ENCODE results near the gene NFATC2. TPM values are rescaled to one million over a fixed set of nuclear protein-coding genes. Genes with fewer than 3 reads are reported as not detected.

NFATC2 gene
- total and polyA plus RNA-seq, 2 of the 8 experiments (the other 6 are each of a cell fraction or from before 2014, with no cell fraction given), result 0.27 to 0.91 TPM

DNA sequence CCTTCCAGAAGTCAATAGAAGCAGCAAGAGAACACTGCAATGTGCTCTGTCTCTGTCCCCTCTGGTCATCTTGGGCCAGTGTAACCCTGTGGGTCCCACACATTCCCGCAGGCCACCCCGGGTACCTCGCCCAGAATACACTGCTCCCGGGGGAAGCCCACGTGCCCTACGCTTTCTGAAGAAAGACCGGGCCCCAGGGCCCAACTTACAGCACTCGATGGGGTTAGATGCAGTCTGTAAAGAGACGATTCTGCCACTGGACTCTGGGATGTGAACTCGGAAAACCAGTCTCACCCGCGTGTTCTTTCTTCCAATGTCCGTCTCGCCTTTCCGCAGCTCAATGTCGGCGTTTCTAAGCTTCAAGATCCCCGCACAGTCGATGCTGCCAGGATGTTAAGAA is 68.7 kb downstream of the NFATC2 start (continued):
- TF ChIP-seq, protein P1, sequence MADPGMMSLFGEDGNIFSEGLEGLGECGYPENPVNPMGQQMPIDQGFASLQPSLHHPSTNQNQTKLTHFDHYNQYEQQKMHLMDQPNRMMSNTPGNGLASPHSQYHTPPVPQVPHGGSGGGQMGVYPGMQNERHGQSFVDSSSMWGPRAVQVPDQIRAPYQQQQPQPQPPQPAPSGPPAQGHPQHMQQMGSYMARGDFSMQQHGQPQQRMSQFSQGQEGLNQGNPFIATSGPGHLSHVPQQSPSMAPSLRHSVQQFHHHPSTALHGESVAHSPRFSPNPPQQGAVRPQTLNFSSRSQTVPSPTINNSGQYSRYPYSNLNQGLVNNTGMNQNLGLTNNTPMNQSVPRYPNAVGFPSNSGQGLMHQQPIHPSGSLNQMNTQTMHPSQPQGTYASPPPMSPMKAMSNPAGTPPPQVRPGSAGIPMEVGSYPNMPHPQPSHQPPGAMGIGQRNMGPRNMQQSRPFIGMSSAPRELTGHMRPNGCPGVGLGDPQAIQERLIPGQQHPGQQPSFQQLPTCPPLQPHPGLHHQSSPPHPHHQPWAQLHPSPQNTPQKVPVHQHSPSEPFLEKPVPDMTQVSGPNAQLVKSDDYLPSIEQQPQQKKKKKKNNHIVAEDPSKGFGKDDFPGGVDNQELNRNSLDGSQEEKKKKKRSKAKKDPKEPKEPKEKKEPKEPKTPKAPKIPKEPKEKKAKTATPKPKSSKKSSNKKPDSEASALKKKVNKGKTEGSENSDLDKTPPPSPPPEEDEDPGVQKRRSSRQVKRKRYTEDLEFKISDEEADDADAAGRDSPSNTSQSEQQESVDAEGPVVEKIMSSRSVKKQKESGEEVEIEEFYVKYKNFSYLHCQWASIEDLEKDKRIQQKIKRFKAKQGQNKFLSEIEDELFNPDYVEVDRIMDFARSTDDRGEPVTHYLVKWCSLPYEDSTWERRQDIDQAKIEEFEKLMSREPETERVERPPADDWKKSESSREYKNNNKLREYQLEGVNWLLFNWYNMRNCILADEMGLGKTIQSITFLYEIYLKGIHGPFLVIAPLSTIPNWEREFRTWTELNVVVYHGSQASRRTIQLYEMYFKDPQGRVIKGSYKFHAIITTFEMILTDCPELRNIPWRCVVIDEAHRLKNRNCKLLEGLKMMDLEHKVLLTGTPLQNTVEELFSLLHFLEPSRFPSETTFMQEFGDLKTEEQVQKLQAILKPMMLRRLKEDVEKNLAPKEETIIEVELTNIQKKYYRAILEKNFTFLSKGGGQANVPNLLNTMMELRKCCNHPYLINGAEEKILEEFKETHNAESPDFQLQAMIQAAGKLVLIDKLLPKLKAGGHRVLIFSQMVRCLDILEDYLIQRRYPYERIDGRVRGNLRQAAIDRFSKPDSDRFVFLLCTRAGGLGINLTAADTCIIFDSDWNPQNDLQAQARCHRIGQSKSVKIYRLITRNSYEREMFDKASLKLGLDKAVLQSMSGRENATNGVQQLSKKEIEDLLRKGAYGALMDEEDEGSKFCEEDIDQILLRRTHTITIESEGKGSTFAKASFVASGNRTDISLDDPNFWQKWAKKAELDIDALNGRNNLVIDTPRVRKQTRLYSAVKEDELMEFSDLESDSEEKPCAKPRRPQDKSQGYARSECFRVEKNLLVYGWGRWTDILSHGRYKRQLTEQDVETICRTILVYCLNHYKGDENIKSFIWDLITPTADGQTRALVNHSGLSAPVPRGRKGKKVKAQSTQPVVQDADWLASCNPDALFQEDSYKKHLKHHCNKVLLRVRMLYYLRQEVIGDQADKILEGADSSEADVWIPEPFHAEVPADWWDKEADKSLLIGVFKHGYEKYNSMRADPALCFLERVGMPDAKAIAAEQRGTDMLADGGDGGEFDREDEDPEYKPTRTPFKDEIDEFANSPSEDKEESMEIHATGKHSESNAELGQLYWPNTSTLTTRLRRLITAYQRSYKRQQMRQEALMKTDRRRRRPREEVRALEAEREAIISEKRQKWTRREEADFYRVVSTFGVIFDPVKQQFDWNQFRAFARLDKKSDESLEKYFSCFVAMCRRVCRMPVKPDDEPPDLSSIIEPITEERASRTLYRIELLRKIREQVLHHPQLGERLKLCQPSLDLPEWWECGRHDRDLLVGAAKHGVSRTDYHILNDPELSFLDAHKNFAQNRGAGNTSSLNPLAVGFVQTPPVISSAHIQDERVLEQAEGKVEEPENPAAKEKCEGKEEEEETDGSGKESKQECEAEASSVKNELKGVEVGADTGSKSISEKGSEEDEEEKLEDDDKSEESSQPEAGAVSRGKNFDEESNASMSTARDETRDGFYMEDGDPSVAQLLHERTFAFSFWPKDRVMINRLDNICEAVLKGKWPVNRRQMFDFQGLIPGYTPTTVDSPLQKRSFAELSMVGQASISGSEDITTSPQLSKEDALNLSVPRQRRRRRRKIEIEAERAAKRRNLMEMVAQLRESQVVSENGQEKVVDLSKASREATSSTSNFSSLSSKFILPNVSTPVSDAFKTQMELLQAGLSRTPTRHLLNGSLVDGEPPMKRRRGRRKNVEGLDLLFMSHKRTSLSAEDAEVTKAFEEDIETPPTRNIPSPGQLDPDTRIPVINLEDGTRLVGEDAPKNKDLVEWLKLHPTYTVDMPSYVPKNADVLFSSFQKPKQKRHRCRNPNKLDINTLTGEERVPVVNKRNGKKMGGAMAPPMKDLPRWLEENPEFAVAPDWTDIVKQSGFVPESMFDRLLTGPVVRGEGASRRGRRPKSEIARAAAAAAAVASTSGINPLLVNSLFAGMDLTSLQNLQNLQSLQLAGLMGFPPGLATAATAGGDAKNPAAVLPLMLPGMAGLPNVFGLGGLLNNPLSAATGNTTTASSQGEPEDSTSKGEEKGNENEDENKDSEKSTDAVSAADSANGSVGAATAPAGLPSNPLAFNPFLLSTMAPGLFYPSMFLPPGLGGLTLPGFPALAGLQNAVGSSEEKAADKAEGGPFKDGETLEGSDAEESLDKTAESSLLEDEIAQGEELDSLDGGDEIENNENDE (IDR thresholded peaks at IDR 0.05; ENCODE audit: insufficient replicate concordance, low read length), result no peak
- TF ChIP-seq, protein P2, sequence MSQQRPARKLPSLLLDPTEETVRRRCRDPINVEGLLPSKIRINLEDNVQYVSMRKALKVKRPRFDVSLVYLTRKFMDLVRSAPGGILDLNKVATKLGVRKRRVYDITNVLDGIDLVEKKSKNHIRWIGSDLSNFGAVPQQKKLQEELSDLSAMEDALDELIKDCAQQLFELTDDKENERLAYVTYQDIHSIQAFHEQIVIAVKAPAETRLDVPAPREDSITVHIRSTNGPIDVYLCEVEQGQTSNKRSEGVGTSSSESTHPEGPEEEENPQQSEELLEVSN (IDR thresholded peaks at IDR 0.05), result no peak
- TF ChIP-seq SAP30 (IDR thresholded peaks at IDR 0.05; ENCODE audit: insufficient read depth, insufficient replicate concordance, low read length) (no peak), SIRT6 (IDR thresholded peaks at IDR 0.05; ENCODE audit: low read length) (no peak), TCF12 (IDR thresholded peaks at IDR 0.05; ENCODE audit: low read depth, low read length) (no peak), ZNF274 (IDR thresholded peaks at IDR 0.05; ENCODE audit: borderline replicate concordance, extremely low read depth, low read length) (no peak), EP300 (IDR thresholded peaks at IDR 0.05; ENCODE audit: borderline replicate concordance in 1 of 2, low read depth in 2 of 2, low read length in 2 of 2) (no peak), TEAD4 (IDR thresholded peaks at IDR 0.05; ENCODE audit: low read depth, low read length) (no peak), RBBP5 (IDR thresholded peaks at IDR 0.05; ENCODE audit: borderline replicate concordance, low read depth, low read length) (no peak), JUND (IDR thresholded peaks at IDR 0.05; ENCODE audit: low read length) (no peak), CBX5 (IDR thresholded peaks at IDR 0.05; ENCODE audit: low read depth, low read length) (no peak), POLR2A (IDR thresholded peaks at IDR 0.05; ENCODE audit: control extremely low read depth in 1 of 2, low read depth in 2 of 2, low read length in 2 of 2) (no peak)
